HEK293 (cell line): ENCODE measurements around the gene QRICH2.

Experiments used
- BCL11A ChIP-seq: fragments of 450-650 bp; formaldehyde crosslinking; IDR thresholded peaks from 2 replicates; pipeline ENCODE4 v1.5.1; 2016; ENCODE audit warnings: low read depth, missing biosample characterization, missing genetic modification characterization
- CTCF ChIP-seq: fragments of 450-650 bp; formaldehyde crosslinking; IDR thresholded peaks from 2 replicates; pipeline ENCODE4 v1.5.1; 2016; ENCODE audit warnings: missing biosample characterization, missing genetic modification characterization
- PATZ1 ChIP-seq: fragments of 450-650 bp; formaldehyde crosslinking; IDR thresholded peaks from 2 replicates; pipeline ENCODE4 v1.5.1; 2016; ENCODE audit warnings: missing biosample characterization, missing genetic modification characterization
- PRDM4 ChIP-seq: fragments of 450-650 bp; formaldehyde crosslinking; IDR thresholded peaks from 2 replicates; pipeline ENCODE4 v1.5.1; 2017; ENCODE audit warnings: missing biosample characterization, missing genetic modification characterization
- WT1 ChIP-seq: fragments of 450-650 bp; formaldehyde crosslinking; IDR thresholded peaks from 2 replicates; pipeline ENCODE4 v1.5.1; 2016; ENCODE audit warnings: missing biosample characterization, missing genetic modification characterization
- ZBTB8A ChIP-seq: fragments of 450-650 bp; formaldehyde crosslinking; IDR thresholded peaks from 2 replicates; pipeline ENCODE4 v1.5.1; 2016; ENCODE audit warnings: missing biosample characterization, missing genetic modification characterization
- ZNF202 ChIP-seq: fragments of 450-650 bp; formaldehyde crosslinking; IDR thresholded peaks from 2 replicates; pipeline ENCODE4 v1.5.1; 2016; ENCODE audit warnings: missing biosample characterization, missing genetic modification characterization, borderline replicate concordance
- ZNF239 ChIP-seq: fragments of 450-650 bp; formaldehyde crosslinking; IDR thresholded peaks from 2 replicates; pipeline ENCODE4 v1.5.1; 2016; ENCODE audit warnings: missing biosample characterization, missing genetic modification characterization
- ZNF24 ChIP-seq: fragments of 450-650 bp; formaldehyde crosslinking; IDR thresholded peaks from 2 replicates; pipeline ENCODE4 v1.5.1; 2016; ENCODE audit warnings: missing biosample characterization, missing genetic modification characterization
- ZNF302 ChIP-seq: fragments of 450-650 bp; formaldehyde crosslinking; IDR thresholded peaks from 2 replicates; pipeline ENCODE4 v1.5.1; 2016; ENCODE audit warnings: missing biosample characterization, missing genetic modification characterization, low read depth
- ZNF791 ChIP-seq: fragments of 450-650 bp; formaldehyde crosslinking; IDR thresholded peaks from 2 replicates; pipeline ENCODE4 v1.5.1; 2016; ENCODE audit warnings: missing biosample characterization, missing genetic modification characterization
- TF ChIP-seq, protein P1 (sequence below): fragments of 450-650 bp; formaldehyde crosslinking; IDR thresholded peaks from 2 replicates; pipeline ENCODE4 v1.5.1; 2016; ENCODE audit warnings: missing biosample characterization, missing genetic modification characterization

- TF ChIP-seq ZNF24 (tag by site-specific recombination): no peak
- TF ChIP-seq ZNF302 (tag by site-specific recombination): no peak
- no peak for TF ChIP-seq CTCF (tag by site-specific recombination)
- TF ChIP-seq ZNF791 (tag by site-specific recombination): no peak
- no peak for TF ChIP-seq PATZ1 (tag by site-specific recombination)
- no peak for TF ChIP-seq WT1
- TF ChIP-seq BCL11A (tag by site-specific recombination): no peak
- TF ChIP-seq ZNF202 (tag by site-specific recombination): no peak
- no peak for TF ChIP-seq ZNF239 (tag by site-specific recombination)
- no peak for TF ChIP-seq ZBTB8A (tag by site-specific recombination)
- TF ChIP-seq, protein P1, sequence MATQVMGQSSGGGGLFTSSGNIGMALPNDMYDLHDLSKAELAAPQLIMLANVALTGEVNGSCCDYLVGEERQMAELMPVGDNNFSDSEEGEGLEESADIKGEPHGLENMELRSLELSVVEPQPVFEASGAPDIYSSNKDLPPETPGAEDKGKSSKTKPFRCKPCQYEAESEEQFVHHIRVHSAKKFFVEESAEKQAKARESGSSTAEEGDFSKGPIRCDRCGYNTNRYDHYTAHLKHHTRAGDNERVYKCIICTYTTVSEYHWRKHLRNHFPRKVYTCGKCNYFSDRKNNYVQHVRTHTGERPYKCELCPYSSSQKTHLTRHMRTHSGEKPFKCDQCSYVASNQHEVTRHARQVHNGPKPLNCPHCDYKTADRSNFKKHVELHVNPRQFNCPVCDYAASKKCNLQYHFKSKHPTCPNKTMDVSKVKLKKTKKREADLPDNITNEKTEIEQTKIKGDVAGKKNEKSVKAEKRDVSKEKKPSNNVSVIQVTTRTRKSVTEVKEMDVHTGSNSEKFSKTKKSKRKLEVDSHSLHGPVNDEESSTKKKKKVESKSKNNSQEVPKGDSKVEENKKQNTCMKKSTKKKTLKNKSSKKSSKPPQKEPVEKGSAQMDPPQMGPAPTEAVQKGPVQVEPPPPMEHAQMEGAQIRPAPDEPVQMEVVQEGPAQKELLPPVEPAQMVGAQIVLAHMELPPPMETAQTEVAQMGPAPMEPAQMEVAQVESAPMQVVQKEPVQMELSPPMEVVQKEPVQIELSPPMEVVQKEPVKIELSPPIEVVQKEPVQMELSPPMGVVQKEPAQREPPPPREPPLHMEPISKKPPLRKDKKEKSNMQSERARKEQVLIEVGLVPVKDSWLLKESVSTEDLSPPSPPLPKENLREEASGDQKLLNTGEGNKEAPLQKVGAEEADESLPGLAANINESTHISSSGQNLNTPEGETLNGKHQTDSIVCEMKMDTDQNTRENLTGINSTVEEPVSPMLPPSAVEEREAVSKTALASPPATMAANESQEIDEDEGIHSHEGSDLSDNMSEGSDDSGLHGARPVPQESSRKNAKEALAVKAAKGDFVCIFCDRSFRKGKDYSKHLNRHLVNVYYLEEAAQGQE: no peak
- TF ChIP-seq PRDM4 (tag by site-specific recombination): no peak
Observed at GRCh38 chr17:76318586-76318985, 10.5 kb upstream of the QRICH2 start.
